DOHH2 (cell line): ENCODE data around the gene SLC66A2.

Source experiments
- CTCF ChIP-seq: fragments of 200-600 bp; sonication (generic); IDR thresholded peaks from one replicate; pipeline ENCODE4 v1.5.1; 2014; ENCODE audit warnings: antibody characterized with exemption, mild to moderate bottlenecking, low read depth, low read length; ENCODE audit not compliant: poor library complexity, severe bottlenecking
- EZH2phosphoT487 ChIP-seq: fragments of 200-600 bp; sonication (generic); IDR thresholded peaks from 2 replicates; pipeline ENCODE4 v1.6.1; 2017; ENCODE audit warnings: borderline replicate concordance, mild to moderate bottlenecking, antibody characterized with exemption, low read length, moderate library complexity, mixed read lengths

GRCh38 chr18:79934311-79935097, 16.9 kb downstream of the SLC66A2 start:
- TF ChIP-seq CTCF = no peak
- no peak for TF ChIP-seq EZH2phosphoT487
